Activated CD8-positive, alpha-beta memory T cell treated with anti-CD3 and anti-CD28 coated beads, Interleukin-2, amount 50 U/mL, for 24 hours (primary cell): ENCODE measurements around the gene C21orf58.
"Not testable (repeated sequence)": the region's sequence is repeated elsewhere in the genome, so short reads cannot be mapped to it uniquely, and the experiment has no call there.

Experiments used
- DNase-seq: peaks from one replicate; pipeline ENCODE4 v3.0.0-alpha.2; 2020; ENCODE audit errors: extremely low read depth

Gene C21orf58

DNA sequence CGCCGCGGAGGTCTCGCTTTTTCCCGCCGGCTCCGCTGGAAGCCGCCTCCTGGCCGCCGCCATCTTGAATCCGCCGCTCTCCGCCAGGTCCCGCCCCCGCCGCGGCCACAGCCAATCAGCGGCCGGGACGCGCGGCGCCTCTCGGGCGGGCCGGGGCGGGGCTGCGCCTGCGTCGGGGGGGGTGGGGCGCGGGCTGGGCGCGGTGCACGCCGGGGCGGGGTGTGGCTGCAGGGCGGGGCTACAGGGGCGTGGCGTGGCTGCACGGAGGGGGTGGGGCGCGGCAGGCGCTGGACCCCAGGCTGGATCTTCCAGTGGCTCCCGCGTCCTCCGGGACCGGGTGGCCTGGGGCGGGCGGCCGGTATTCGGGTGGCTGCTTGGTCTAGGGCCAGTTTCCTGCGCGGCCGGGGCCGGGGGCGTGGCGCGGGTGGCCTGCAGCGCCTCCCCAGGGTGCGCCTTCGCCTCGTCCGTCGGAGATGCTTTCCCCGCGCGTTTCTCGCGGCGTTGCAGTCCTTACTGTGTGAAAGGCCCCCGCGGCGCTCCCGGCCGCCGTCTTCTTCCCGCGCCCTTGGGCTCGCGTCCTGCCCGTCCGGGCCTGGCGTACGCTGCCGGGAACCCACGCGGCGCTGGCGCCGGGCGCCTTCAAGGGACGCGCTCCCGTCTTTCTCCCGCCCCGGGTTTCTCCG, 861 bp upstream of the C21orf58 start:
- DNase-seq = peak; percentile 56

DNA sequence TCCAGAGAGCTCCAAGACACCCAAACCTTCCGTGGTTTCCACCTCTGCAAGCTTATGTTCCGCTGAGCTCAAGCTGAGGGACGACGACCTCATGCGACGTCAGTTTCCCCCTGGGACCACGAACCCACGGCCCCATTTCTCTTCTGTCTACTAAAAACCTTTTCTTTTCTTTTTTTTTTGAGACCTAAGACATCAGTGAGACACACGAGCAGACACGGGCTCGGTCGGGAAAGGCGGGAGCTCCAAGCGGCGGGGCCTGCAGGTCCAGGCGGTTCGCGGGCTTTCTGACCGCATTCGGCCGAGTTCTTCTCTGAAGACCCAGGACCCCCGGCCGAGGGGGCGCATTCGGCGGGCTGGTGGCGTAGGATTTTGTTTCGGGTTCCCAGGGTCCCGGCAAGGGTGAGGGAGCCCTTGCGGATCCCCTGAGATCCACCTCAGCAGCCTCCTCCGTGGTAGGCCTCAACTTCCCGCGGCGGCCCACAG, 402 bp downstream of the C21orf58 start:
- DNase-seq = no peak

DNA sequence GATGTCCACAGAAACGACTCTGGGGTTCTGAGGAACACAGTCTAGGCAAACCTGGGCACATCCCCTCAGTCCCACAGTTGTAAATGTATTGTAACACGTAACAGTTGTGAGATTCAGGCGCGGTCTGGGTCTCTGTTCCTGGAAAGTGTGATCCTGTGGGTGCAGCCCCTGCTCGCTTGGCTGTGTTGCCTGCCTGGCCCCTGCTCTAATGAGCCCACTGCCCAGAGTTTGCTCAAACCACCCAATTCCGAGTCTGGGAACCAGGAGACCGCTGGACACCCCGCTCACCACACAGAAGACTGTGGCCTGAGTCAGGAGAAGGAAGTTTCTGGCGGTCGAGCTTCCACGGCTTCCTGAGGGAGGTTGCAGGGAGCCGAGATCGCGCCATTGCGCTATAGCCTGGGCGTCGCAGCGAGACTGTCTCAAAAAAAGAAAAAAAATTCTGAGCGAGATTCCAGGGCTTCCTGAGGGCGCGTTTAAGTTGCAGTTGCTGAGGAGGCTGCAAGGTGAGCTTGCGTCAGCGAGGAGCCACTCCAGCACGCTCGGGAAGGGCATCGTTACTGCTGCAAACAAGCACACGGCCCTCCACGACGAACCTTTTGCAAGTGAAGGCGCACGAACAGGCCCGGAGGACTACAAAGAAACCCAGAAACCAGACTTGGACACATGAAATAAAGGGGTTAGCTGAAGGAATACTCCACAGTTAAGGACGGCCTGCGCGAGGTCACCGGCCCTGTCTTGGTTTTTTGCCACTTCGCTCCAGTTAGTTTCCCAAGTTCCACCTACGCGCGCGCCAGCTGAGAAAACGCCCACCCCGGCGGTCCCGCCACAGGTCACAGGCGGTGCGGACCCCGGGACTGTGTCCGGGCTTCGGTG, 1.1 kb downstream of the C21orf58 start:
- DNase-seq = no peak

DNA sequence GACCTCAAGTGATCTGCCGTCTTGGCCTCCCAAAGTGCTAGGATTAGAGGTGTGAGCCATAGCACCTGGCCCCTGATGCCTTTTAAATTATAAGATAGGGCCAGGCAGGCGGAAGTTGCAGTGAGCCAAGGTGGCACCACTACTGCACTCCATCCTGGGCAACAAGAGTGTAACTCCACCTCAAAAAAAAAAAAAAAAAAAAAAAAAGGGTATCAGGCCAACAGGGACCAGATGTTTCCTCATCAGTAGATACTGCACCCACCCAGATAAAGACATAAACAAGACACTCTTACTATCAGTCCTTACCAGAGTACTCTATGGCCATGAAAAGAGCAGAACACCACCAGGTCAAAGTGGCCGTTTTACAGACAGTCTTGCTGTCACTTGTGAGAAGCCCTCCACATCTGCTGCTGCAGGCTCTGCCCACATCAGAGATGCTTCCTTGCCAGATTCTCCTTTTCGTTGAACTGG, 3.3 kb downstream of the C21orf58 start:
- no peak for DNase-seq

DNA sequence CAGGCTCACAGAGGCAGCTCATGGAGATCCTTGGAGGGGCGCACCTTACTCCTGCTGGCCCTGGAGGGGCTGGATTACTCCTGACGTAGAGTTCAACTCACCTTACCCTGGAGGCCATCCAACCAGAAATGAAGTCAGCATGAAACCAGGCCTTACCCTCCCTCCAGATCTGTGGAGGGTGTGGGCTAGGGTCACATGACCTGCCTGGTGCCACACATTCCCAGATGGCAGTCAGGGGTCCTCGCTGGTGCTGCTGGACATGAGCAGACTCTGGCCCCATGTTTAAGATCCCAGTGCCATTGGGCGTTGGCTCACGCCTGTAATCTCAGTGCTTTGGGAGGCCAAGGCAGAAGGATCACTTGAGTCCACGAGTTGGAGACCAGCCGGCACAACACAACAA, 4.5 kb downstream of the C21orf58 start:
- no peak for DNase-seq

DNA sequence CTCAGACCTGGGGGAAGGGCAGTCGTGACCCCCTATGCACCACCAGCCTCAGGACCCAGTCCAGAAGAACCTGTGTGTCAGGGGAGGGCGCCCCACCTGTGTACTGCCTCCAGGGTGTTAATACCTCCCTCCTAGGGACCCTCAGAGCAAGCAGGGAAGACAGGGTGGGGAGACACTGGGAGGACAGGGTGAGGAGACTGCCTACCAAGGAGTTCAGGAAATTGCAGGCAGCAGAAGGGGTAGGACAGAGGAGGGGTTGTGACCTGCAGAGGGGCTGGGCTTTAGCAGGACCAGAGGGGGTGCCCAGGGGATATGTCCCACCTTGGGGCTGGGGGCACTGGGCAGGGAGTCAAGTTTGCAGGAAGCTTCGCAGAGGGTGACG, 5.2 kb downstream of the C21orf58 start:
- DNase-seq = no peak

DNA sequence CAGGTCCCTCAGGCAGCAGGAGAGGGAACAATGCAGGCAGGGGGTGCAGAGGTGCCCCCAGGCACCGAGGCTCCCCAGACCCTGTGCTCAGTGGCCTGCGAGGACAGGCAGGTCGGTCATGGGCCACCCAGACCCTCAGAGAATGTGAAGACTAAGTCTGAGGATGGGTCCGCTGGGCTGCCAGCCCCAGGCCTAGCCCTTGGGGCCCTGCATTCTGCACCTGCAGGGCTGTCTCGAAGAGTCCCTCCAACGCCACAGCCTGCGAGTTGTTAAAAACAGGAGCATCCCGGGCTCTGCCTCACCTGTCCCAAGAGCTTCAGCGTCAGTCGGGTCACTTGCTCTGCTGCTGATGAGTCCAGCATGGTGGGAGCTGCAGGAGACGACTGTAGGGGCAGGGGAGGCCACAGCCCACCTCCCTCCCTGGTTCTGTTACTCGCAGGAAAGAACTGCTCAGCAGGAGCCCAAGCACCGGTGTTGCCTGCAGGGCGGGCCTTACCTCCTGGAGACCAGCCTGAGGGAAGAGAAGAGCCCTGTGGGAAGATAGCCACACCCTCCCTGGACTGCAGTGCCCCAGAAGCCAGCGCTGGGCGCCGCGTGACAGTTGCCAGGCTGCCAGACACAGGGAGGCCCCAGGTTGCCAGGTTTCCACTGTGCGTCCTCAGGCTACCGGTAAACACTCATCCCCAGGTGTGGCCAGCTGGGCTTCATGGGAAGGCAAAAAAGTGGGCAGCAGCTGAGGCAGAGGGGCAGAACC, 5.8 kb downstream of the C21orf58 start:
- no peak for DNase-seq

DNA sequence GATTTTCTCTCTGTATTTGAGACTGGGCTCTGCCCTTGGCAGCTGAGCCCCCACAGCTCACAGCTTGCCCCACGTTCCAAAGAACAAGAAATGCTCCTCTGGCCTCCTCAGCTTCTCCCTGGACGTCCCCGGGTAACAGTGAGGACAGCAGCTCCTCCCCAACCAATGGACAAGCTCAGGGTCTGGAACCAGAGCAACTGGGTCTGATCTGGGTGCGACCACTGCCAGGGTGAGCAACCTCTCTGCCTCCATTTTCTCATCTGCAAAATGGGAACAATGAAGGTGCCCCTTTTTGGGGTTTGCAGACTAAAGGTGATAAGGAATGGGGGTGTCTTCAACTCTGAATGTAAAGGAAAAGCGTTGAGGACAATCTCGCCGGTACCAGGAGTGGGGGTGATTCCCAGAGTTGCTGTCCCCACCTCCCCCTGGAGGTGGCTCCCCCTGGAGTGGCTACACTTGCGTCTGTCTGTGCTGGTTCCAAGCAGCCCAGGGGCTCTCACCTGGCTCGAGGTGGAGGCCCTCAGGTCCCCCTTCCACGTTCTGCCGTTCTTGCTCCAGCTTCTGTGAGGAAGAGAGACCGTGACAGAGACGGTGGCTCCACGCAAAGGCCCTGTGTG, 6.9 kb downstream of the C21orf58 start:
- DNase-seq = no peak

DNA sequence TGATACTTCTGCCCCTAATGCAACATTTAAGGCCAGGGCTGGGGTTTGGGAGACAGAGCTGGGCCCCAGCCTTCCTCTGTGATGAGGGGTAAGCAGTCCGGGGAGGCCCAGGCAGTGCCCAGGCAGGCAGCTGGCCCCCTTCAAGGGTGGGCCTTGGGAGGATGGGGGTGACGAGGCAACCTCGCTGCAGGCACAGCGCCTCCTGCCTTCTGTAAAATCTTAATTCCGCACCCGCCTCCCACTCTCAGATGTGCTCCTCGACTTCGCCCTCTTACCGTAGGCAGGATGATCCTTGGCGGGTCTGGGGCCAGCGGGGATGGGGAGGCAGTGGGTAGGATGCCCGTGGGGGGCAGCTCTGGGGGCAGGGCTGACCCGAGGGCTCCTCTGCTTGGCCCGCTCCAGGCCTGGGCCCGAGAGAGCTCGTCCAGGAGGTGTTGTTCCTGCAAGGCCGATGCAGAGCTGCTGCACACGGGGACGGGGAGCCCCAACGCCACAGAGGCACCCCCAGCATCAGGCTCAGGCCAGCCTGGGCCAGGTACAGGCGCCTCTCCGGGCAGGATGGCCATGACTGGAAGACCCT, 9.1 kb downstream of the C21orf58 start:
- DNase-seq = no peak

DNA sequence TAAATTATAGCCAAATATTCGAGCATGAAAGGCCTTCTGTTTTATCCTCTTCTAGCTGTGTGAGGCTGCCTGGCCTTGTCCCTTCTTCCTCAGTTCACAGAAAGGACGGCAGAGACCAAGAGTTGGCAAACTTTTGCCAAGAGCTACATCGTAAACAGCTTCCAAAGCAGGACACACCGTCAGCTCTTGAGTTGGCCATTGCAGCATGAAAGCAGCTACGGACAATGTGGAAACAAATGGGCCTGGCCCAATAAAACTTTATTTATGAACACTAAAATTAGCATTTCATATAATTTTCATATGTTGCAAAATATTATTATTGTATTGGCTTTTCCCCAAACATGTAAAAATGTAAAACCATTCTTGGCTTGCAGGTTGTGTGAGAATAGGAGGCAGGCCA, 10.7 kb downstream of the C21orf58 start:
- no peak for DNase-seq

DNA sequence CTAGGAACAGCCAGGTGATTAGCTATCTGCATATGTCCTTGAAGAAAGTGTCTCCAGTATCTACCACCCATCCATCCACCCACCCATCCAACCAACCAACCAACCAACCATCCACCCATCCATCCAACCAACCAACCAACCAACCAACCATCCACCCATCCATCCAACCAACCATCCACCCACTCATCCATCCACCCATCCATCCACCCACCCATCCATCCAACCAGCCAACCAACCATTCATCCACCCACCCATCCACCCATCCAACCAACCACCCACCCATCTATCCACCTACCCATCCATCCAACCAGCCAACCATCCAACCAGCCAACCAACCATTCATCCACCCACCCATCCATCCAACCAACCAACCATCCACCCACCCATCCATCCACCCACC, 12.1 kb downstream of the C21orf58 start:
- DNase-seq = no peak

DNA sequence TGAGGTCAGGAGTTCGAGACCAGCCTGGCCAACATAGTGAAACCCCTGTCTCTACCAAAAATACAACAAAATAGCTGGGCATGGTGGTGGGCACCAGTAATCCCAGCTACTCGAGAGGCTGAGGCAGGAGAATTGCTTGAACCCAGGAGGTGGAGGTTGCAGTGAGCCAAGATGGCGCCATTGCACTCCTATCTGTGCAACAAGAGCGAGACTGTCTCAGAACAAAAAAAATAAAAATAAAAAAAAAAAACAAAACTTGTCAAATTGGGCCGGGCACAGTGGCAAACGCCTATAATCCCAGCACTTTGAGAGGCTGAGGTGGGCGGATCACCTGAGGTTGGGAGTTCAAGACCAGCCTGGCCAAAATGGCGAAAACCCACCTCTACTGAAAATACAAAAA, 13.4 kb downstream of the C21orf58 start:
- not testable (repeated sequence) for DNase-seq

DNA sequence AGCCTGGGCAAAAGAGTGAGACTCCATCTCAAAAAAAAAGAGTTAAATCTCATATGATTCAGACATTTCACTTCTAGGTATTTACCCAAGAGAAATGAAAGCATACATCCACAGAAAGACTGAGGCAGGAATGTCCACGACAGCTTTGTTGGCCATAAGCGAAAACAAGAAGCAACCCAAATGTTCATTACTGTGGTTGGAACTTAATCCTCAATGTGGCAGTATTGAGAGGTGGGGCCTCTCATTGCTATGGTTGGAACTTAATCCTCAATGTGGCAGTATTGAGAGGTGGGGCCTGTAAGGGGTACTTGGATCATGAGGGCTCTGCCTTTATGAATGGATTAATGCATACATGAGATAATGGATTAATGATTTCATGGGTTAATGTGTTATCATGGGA, 15.2 kb downstream of the C21orf58 start:
- DNase-seq = no peak

DNA sequence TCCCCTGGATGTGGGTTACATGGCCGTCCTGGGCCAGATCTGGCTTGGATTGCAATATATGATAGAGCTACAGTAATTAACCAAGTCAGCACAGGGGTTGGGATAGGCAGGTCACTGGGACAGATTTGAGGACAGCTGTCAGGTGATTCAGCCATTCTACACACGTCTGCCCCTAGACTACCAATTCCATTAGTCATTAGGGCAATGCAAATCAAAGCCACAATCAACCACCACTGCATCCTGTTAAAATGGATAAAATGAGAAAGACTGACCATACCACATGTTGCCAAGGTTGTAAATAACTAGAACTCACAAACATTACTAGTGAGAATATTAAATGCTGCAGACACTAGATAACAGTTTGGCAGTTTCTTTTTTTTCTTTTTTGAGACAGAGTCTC, 16.0 kb downstream of the C21orf58 start:
- DNase-seq = no peak

DNA sequence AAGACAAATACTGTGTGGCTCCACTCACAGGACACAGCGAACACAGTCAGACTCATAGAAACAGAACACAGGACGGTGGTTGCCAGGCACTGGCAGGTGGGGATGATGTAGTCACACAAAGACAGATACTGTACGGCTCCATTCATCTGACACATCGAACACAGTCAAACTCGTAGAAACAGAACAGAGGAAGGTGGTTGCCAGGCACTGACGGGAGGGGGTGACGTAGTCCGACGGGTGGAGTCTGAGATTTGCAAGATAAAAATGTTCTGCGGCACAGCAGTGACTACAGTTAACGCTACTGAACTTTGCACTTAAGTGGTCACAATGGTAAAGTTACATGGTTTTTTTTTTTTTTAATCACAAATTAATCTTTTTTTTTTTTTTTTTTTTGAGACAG, 18.7 kb downstream of the C21orf58 start:
- no peak for DNase-seq

DNA sequence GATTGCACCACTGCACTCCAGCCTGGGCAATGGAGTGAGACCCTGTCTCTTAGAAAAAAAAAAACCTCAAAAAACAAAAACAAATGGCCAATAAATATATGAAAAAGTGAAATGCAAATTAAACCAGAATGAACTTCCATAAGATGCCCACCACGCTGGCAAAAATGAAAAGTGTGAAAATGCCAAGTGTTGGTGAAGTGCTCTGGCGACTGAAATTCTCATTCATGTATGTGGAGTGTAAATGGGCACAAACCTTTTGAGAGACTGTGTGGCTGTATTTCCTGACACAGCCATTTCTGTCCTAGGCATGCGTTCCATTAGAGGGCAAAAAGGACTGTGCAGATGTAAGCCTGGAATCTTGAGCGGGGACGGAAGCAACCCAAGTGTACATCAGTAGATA, 19.2 kb downstream of the C21orf58 start:
- DNase-seq = no peak

DNA sequence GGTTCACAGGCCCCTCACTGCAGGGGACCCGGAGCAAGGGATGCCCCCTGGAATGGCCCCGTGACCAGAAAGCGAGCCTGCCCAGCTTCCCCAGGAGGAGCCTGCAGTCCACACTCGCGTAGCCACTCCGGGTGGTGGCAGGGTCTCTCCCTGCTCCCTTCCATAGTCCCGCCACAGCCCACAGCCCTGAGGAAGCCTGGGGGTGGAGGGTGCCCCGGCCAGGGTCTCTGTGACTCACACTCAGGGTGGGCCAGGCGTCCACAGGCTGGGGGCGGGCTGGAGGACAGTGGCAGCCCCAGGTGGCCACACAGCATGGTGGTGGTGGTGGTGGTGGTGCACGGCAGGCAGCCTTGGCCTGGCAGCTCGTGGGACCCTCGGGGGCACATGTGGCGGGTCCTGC, 21.9 kb downstream of the C21orf58 start:
- no peak for DNase-seq

DNA sequence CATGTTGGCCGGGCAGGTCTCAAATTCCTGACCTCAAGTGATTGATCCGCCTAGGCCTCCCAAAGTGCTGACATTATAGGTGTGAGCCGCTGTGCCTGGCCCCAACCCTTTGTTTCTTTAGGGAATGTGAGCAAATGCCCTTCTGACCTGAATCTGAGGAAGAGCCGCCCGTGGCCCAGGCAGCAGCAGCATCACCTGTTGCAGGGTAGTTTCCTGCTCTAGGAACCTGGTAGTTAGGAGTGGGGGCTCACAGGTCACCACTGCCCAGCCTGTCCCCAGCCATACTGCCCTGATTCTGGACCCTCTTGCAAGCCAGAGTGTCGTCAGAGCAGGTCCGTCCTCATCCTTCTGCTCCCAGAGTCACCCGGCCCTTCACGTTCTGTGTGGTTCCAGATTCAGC, 24.5 kb downstream of the C21orf58 start:
- DNase-seq = no peak

DNA sequence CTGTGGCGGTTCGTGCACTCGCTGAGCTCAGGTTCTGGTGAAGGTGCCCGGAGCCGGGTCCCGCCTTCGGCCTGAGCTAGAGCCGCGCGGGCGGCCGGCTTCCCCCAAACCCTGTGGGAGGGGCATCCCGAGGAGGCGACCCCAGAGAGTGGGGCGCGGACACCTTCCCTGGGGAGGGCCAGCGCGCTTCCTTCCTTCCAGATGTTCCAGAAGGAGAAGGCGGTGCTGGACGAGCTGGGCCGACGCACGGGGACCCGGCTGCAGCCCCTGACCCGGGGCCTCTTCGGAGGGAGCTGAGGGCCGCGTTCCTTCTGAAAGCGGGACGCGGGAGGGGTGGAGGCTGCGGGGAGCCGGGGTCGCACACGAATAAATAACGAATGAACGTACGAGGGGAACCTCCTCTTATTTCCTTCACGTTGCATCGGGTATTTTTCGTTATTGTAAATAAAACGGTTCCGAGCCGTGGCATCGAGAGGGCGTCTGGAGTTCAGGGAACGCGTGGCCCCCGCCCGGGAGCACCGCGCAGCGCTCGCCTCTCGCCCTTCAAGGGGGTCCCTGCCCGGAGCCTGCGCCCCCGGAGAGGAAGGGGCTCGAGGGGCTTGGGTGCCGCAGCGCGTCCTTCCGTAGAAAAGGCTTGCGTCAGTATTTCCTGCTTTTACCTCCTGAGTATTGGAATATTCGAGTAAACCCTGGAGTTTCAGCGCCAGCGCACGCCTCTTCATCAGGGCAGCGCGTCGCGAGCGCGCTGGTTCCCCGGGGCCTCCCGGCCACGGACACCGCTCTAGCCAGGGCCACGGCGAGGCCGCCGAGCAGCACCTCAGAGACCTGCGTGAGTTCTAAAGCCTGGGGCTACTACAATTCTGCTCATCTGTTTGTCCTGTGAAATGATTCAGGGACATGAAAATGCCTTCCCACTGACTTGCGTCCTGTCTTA, 26.1 kb downstream of the C21orf58 start:
- no peak for DNase-seq

DNA sequence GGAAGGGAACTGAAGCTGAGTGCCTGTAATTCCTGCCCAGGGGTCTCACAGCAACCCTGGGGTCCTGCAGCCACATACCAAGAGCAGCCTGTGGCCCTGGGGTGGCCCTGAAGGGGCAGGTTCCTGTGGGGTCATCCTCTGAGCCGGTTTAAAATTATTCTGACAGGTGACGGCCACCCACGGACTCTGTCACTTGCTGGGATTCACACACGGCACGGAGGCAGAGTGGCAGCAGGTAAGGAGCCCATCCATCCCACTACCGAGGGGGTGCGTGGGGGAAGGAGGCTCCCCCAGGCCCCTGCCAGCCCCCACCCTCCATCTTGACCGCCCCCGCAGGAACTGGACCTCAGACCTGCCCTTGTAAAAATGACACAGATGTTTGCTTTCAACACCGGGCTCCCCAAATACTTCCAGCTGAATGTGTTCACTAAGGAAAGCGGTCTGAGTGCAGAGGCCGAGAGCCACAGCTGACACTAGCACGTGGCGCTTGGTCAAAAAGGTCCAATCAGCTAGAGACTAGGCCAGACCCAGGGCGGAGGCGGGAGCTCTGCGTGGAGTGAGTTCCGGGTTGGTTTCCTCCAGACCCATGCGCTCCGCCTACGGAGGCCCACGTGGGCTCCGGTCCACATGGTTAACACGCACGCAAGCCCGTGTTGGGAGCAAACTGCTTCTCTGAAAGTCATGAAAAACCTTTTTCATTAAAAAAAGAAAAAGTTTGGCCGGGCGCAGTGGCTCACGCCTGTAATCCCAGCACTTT, 27.5 kb downstream of the C21orf58 start:
- peak; percentile 24 for DNase-seq
